DOHH2 (cell line): Measurements from ENCODE around the gene ZFR.

Source experiments
- H3F3A ChIP-seq: fragments of 200-600 bp; sonication (generic), shearing (Covaris generic); 2 replicates; pipeline ENCODE4 v1.6.0; 2016; ENCODE audit warnings: antibody characterized with exemption, mild to moderate bottlenecking; ENCODE audit not compliant: control insufficient read depth, insufficient read depth
- H3K27ac ChIP-seq: fragments of 200-600 bp; sonication (generic); 2 replicates; pipeline ENCODE4 v1.5.1; 2014; ENCODE audit warnings: low read depth, mild to moderate bottlenecking, low read length, moderate library complexity
- H3K27me3 ChIP-seq: fragments of 200-600 bp; sonication (generic); 2 replicates; pipeline ENCODE4 v1.6.1; 2014; ENCODE audit warnings: mild to moderate bottlenecking, low read length, mixed read lengths; ENCODE audit not compliant: control insufficient read depth
- H3K36me3 ChIP-seq: fragments of 200-600 bp; sonication (generic); 2 replicates; pipeline ENCODE4 v1.6.1; 2014; ENCODE audit warnings: mild to moderate bottlenecking, low read length, moderate library complexity, mixed read lengths; ENCODE audit not compliant: control insufficient read depth
- H3K4me1 ChIP-seq: fragments of 200-600 bp; sonication (generic); 2 replicates; pipeline ENCODE4 v1.6.1; 2014; ENCODE audit warnings: mild to moderate bottlenecking, low read length, mixed read lengths; ENCODE audit not compliant: control insufficient read depth
- H3K4me2 ChIP-seq: fragments of 200-600 bp; sonication (generic); 2 replicates; pipeline ENCODE4 v1.6.0; 2014; ENCODE audit warnings: mild to moderate bottlenecking, low read length, moderate library complexity
- H3K4me3 ChIP-seq: fragments of 200-600 bp; sonication (generic); 2 replicates; pipeline ENCODE4 v1.5.1; 2014; ENCODE audit warnings: mild to moderate bottlenecking, low read length, mixed read lengths
- H3K79me2 ChIP-seq: fragments of 200-600 bp; sonication (generic); 2 replicates; pipeline ENCODE4 v1.6.1; 2014; ENCODE audit warnings: mild to moderate bottlenecking, low read length, mixed read lengths; ENCODE audit not compliant: control insufficient read depth
- H3K9me2 ChIP-seq: fragments of 200-600 bp; sonication (generic); replicated peaks from 2 replicates; pipeline ENCODE4 v1.6.1; 2014; ENCODE audit warnings: mild to moderate bottlenecking, low read length, mixed read lengths; ENCODE audit not compliant: control insufficient read depth
- H3K9me3 ChIP-seq: fragments of 200-600 bp; sonication (generic); 2 replicates; pipeline ENCODE4 v1.6.1; 2014; ENCODE audit warnings: antibody characterized with exemption, low read length, mixed read lengths; ENCODE audit not compliant: control insufficient read depth, insufficient read depth
- H4K20me1 ChIP-seq: fragments of 200-600 bp; sonication (generic); 2 replicates; pipeline ENCODE4 v1.6.0; 2014; ENCODE audit warnings: low read depth, mild to moderate bottlenecking, antibody characterized with exemption, low read length, moderate library complexity; ENCODE audit not compliant: control insufficient read depth, insufficient read depth
- EZH2phosphoT487 ChIP-seq: fragments of 200-600 bp; sonication (generic); IDR thresholded peaks from 2 replicates; pipeline ENCODE4 v1.6.1; 2017; ENCODE audit warnings: borderline replicate concordance, mild to moderate bottlenecking, antibody characterized with exemption, low read length, moderate library complexity, mixed read lengths
- TF ChIP-seq, protein P1 (sequence below): fragments of 200-600 bp; sonication (generic); IDR thresholded peaks from one replicate; pipeline ENCODE4 v1.5.1; 2014; ENCODE audit warnings: antibody characterized with exemption, mild to moderate bottlenecking, low read depth, low read length; ENCODE audit not compliant: poor library complexity, severe bottlenecking

ZFR gene

DNA sequence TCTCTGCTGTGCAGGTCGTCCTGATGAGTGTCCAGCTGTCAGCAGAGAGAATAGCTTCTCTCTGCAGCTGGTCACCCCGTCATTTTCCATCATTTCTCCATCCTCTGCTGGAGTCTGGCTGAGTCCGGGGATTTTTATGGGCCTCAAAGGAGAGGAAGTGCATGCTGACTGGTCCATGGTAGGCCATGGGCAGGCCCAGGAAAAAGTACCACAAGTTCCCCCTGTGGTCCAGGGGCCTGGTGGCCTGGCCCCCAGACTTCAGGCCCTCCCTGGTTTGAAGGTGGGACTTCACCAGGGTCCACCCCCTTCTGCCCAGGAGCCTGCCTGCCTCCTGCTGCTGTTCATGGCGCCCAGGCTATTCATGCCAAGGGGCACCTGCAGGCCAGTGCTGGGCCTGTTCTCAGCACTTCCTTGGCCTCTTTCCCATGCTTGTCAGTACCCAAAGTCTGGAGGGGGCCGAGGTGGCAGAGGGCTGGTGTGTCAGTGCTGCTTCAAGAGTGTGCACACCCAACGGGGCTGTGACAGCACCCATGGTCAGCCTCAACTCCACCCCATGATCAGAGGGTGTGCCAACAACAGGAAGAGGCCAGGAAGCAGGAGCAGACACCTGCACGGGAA lies 124.5 kb downstream of the ZFR start:
- peaks cover 2% of the 10 kb centered on the region; the same call in 1 of the 2 replicates for H3K4me1 ChIP-seq
- no peaks in the 10 kb centered on the region for H4K20me1 ChIP-seq
- H3K9me3 ChIP-seq, result peaks cover 11% of the 10 kb centered on the region
- H3F3A ChIP-seq, result 0 out of 2 replicates have a peak, but pooled peaks cover 4% of the 10 kb centered on the region
- H3K27ac ChIP-seq, result no peak overlapping the region
- TF ChIP-seq, protein P1, sequence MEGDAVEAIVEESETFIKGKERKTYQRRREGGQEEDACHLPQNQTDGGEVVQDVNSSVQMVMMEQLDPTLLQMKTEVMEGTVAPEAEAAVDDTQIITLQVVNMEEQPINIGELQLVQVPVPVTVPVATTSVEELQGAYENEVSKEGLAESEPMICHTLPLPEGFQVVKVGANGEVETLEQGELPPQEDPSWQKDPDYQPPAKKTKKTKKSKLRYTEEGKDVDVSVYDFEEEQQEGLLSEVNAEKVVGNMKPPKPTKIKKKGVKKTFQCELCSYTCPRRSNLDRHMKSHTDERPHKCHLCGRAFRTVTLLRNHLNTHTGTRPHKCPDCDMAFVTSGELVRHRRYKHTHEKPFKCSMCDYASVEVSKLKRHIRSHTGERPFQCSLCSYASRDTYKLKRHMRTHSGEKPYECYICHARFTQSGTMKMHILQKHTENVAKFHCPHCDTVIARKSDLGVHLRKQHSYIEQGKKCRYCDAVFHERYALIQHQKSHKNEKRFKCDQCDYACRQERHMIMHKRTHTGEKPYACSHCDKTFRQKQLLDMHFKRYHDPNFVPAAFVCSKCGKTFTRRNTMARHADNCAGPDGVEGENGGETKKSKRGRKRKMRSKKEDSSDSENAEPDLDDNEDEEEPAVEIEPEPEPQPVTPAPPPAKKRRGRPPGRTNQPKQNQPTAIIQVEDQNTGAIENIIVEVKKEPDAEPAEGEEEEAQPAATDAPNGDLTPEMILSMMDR, result no peak
- no peak for TF ChIP-seq EZH2phosphoT487
- H3K4me3 ChIP-seq, result no peak overlapping the region
- H3K36me3 ChIP-seq, result no peaks in the 10 kb centered on the region
- no peak overlapping the region for H3K4me2 ChIP-seq
- H3K9me2 ChIP-seq, result no peaks in the 10 kb centered on the region
- H3K27me3 ChIP-seq, result no peaks in the 10 kb centered on the region
- H3K79me2 ChIP-seq, result no peaks in the 10 kb centered on the region

- no peaks in the 10 kb centered on the region for H3K36me3 ChIP-seq
- H3K4me1 ChIP-seq, result no peaks in the 10 kb centered on the region
- peaks cover 11% of the 10 kb centered on the region for H3K9me3 ChIP-seq
- H3K27ac ChIP-seq, result no peak overlapping the region
- H3K79me2 ChIP-seq, result no peaks in the 10 kb centered on the region
- no peaks in the 10 kb centered on the region for H4K20me1 ChIP-seq
- H3K4me2 ChIP-seq, result no peak overlapping the region
- no peaks in the 10 kb centered on the region for H3F3A ChIP-seq
- TF ChIP-seq, protein P1, result no peak
- no peak for TF ChIP-seq EZH2phosphoT487
- H3K4me3 ChIP-seq, result no peak overlapping the region
- H3K9me2 ChIP-seq, result no peaks in the 10 kb centered on the region
- no peaks in the 10 kb centered on the region for H3K27me3 ChIP-seq
Observed at GRCh38 chr5:32319392-32319791, 125.1 kb downstream of the ZFR start.

DNA sequence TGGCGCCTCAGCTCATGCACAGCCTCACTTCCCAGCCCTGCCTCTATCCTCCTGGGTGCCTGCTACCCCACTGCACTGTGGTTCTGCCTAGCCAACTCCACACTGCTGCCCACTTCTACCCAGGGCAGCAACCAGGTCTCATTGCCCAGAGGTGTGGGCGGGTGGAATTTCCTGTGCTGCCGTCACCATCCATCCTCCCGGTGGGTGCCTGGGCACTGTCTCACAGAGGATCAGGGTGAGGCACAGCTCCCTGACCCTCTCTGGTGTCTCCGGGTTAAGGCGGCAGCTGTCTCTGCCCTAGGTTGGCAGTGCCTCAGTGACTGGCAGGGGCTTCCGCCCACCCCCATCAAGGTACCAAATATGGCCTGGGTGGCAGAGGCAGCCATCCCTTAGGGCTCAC lies 127.5 kb downstream of the ZFR start:
- Histone ChIP-seq H3K9me2 (no peaks in the 10 kb centered on the region), H3K27ac (no peak overlapping the region), H3K79me2 (peaks cover 7% of the 10 kb centered on the region), H3K4me2 (no peak overlapping the region), H3K4me1 (no peaks in the 10 kb centered on the region), H3K9me3 (peaks cover 10% of the 10 kb centered on the region), H3K36me3 (peaks cover 4% of the 10 kb centered on the region), H3K4me3 (no peak overlapping the region), H3K27me3 (no peaks in the 10 kb centered on the region), H3F3A (peaks cover under 1% of the 10 kb centered on the region; the same call in 1 of the 2 replicates), H4K20me1 (no peaks in the 10 kb centered on the region)
- no peak for TF ChIP-seq EZH2phosphoT487
- TF ChIP-seq, protein P1, result no peak
